ENCODE data around the gene SNX24.

DNA sequence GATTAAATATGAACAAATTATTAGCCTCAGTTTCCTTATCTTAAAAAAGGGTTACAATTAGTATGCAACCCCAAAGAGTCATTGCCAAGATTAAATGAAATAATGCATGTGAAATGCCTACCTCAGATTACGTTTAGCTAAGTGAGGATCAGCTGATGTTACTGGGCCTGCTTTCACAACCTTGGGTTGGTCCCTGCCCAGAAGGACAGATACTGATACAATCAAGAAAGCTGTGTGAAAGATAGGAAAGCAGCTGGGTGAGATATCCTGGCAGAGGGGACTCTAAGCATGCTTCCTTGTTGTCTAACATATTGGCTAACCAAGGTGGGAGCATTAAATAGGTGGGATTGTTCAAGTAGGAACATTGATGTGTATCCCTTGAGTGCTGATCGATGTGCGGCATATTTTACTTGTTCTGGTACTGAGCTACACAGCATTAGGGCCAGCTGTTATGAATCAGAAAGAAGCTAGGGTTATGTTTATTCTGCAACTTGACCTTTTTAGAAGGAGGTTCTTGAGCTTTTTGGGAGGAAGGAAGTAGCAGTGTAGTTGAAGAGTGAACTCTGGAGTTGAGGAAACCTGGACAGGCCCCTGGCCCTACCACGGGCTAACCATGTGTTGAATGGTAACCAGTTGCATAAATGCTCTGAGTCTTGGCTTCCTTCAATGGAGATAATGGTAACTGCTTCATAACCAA, 28.9 kb downstream of the SNX24 start:
- TF ChIP-seq, protein P1, sequence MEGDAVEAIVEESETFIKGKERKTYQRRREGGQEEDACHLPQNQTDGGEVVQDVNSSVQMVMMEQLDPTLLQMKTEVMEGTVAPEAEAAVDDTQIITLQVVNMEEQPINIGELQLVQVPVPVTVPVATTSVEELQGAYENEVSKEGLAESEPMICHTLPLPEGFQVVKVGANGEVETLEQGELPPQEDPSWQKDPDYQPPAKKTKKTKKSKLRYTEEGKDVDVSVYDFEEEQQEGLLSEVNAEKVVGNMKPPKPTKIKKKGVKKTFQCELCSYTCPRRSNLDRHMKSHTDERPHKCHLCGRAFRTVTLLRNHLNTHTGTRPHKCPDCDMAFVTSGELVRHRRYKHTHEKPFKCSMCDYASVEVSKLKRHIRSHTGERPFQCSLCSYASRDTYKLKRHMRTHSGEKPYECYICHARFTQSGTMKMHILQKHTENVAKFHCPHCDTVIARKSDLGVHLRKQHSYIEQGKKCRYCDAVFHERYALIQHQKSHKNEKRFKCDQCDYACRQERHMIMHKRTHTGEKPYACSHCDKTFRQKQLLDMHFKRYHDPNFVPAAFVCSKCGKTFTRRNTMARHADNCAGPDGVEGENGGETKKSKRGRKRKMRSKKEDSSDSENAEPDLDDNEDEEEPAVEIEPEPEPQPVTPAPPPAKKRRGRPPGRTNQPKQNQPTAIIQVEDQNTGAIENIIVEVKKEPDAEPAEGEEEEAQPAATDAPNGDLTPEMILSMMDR (IDR thresholded peaks at IDR 0.05) = no peak
- no peak for TF ChIP-seq POLR2A (IDR thresholded peaks at IDR 0.05)

All from right lobe of liver (tissue), 4 donors.